Heart right ventricle (tissue), 16 donors: Measurements from ENCODE around the gene ZFAND6. TPM values are rescaled to one million over a fixed set of nuclear protein-coding genes. Genes with fewer than 3 reads are reported as not detected.

Source experiments
- ATAC-seq, 8 donors: fragments of 200-7000 bp; cut with Tn5 transposase; one replicate each; pipeline ENCODE4 v1.9.1; 2020; ENCODE audit warnings: mild to moderate bottlenecking in 8 of 8, moderate library complexity in 8 of 8, moderate number of reproducible peaks in 1 of 8
- DNase-seq, 2 donors: peaks; one replicate each; pipeline ENCODE4 v3.0.0-alpha.2; 2020
- H3K27ac ChIP-seq, 10 donors: fragments of 200-600 bp; sonication (generic) in 2 of 10; one replicate each; pipeline versions ENCODE4 v1.5.0 to v1.8.0; 2020 to 2022; ENCODE audit warnings: mild to moderate bottlenecking in 3 of 10
- H3K27me3 ChIP-seq, 7 donors: fragments of 200-600 bp; one replicate each; pipeline ENCODE4 v1.8.0; 2021 to 2022; ENCODE audit warnings: mild to moderate bottlenecking in 2 of 7
- H3K36me3 ChIP-seq, 9 donors: fragments of 200-600 bp; sonication (generic) in 1 of 9; one replicate each; pipeline versions ENCODE4 v1.5.0 to v1.8.0; 2020 to 2022; ENCODE audit warnings: mild to moderate bottlenecking in 2 of 9
- H3K4me1 ChIP-seq, 9 donors: fragments of 200-600 bp; sonication (generic) in 1 of 9; one replicate each; pipeline versions ENCODE4 v1.5.0 to v1.8.0; 2020 to 2022; ENCODE audit warnings: mild to moderate bottlenecking in 4 of 9
- H3K4me3 ChIP-seq, 10 donors: fragments of 200-600 bp; sonication (generic) in 2 of 10; one replicate each; pipeline versions ENCODE4 v1.5.0 to v1.8.0; 2020 to 2022; ENCODE audit warnings: mild to moderate bottlenecking in 7 of 10, moderate library complexity in 2 of 10
- H3K9me3 ChIP-seq, 11 donors: fragments of 200-600 bp in 10 of 11; sonication (generic) in 2 of 11; one replicate each; pipeline versions ENCODE4 v1.5.0 to v1.8.0; 2013 to 2022; ENCODE audit warnings: mild to moderate bottlenecking in 2 of 11, control low read depth in 1 of 11, moderate library complexity in 1 of 11
- WGBS, 2 donors: extraction: QIAGEN DNeasy Blood & Tissue Kit; methylation state at CpG; one replicate each; pipeline ENCODE4 v1.1.7; 2013; ENCODE audit warnings: inconsistent platforms in 1 of 2; 5-methylcytosine and 5-hydroxymethylcytosine counted together
- intact Hi-C, 10 donors: fragments of 100-400 bp; cut with DNase I; formaldehyde crosslinking; loops; one replicate each; pipeline versions ENCODE4 v1.11.1 to v1.14.2; 2022
- polyA plus RNA-seq, 2 donors: library from polyadenylated mRNA; stranded (reverse); fragments of 200-250 nt; gene quantifications; one replicate each; pipeline ENCODE4 v1.2.3, GENCODE V29; 2013
- total RNA-seq, 10 donors: library from RNA; stranded (reverse); fragmentation: NEBNext Ultra II Directional in 3 of 10; extraction: Animal tissue kit (Norgen Biotek cat#: 25700) in 3 of 10; gene quantifications; one replicate each; pipeline versions ENCODE4 v1.2.1 to v1.2.4, GENCODE V29; 2021 to 2023
- TF ChIP-seq, protein P1 (sequence below), 9 donors: fragments of 200-600 bp; sonication (generic) in 2 of 9; IDR thresholded peaks; one replicate each; pipeline versions ENCODE4 v1.5.0 to v1.8.0; 2021 to 2022; ENCODE audit warnings: antibody characterized with exemption in 9 of 9, mild to moderate bottlenecking in 5 of 9, moderate library complexity in 1 of 9
- donor health status: Arrhythmogenic right ventricular cardiomyopathy.
- donor health status: ischemic (EF 13 %, LVEDD 7.1; RV severe dilation, severe dysfunction).
- donor health status: healthy with polysubstance abuse.
- donor health status: DM: no; HTN: yes; CAD: no.
- donor health status: DM: no; HTN: no; CAD: no.
- donor health status: ischemic (EF 25% LVEDD 6.9; RV normal size, moderate dysfunction).
- donor health status: ischemic (EF 25% LVEDD 5.7; RV mildly dilated, moderate dysfunction).
- donor health status: healthy.
- donor health status: DM: yes; HTN: yes; CAD: no.
- donor health status: Ischemic cardiomyopathy.
- donor health status: ischemic (EF 35%, LVEDD 5.7; RV mildly dilated, moderate dysfunction).
- donor health status: nonischemic (EF 11% LVEDD 7.7; RV severe dilation, severe dysfunction).
- donor health status: DM: yes; HTN: yes; CAD: no.
- donor health status: PGD.
- donor health status: ischemic (EF 29% LVEDD 5.4; RV normal size, mild dysfunction).
- donor health status: nonischemic (EF 23%, LVEDD 6.1; RV moderate dilation, normal function).

Gene ZFAND6
- total and polyA plus RNA-seq, 12 donors: 34.5 to 89.5 (median 72.7) TPM

DNA sequence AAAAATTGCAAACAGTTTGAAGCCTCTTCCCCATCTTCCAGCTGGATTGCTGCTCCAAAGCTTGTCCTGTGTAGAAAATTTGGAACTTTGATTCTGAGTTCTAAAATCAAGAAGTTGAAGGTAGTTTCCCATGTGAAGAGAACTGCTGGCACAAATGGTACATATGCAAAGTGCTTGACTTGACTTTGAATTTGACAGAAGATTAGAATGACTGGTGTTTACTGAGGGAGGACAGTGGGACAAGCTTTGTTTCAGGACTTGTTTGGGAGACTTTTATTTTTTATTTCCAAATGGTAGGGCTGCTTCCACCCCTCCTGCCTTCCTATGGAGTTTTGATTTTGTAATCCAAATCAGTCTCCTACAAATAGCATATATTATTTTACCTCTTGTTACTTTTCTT lies 7.4 kb downstream of the ZFAND6 start:
- ATAC-seq: no peak
- H3K4me3 ChIP-seq: no peak overlapping the region
- no peaks in the 10 kb centered on the region for H3K9me3 ChIP-seq
- no peaks in the 10 kb centered on the region for H3K27me3 ChIP-seq
- no peak overlapping the region for H3K27ac ChIP-seq
- no peak for DNase-seq
- H3K4me1 ChIP-seq: peaks cover 3 to 48% (median 28%) of the 10 kb centered on the region in 9 donors
- TF ChIP-seq, protein P1, sequence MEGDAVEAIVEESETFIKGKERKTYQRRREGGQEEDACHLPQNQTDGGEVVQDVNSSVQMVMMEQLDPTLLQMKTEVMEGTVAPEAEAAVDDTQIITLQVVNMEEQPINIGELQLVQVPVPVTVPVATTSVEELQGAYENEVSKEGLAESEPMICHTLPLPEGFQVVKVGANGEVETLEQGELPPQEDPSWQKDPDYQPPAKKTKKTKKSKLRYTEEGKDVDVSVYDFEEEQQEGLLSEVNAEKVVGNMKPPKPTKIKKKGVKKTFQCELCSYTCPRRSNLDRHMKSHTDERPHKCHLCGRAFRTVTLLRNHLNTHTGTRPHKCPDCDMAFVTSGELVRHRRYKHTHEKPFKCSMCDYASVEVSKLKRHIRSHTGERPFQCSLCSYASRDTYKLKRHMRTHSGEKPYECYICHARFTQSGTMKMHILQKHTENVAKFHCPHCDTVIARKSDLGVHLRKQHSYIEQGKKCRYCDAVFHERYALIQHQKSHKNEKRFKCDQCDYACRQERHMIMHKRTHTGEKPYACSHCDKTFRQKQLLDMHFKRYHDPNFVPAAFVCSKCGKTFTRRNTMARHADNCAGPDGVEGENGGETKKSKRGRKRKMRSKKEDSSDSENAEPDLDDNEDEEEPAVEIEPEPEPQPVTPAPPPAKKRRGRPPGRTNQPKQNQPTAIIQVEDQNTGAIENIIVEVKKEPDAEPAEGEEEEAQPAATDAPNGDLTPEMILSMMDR (IDR thresholded peaks at IDR 0.05): no peak
- intact Hi-C loops: loop anchor here in 1 of 10 donors (5.0 kb wide), 1 partner anchor 85 kb away; the partner anchor contains the start of gene FAH
- no peaks in the 10 kb centered on the region for H3K36me3 ChIP-seq

DNA sequence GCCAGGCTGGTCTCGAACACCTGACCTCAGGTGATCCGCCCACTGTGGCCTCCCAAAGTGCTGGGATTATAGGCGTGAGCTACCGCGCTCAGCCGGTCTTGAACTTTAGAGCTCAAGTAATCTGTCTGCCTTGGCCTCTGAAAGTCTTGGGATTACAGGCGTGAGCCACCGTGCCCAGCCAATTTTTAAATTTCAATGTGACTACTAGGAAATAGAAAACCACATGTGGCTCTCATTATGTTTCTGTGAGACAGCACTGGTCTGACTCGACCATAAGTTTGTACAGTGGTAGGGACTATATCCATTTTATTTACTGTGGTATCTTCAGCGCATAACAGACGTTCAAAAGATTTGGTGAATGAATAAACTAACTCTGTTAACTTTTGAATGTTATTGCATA lies 9.1 kb downstream of the ZFAND6 start:
- ATAC-seq (no peak), DNase-seq (no peak)
- TF ChIP-seq, protein P1 (IDR thresholded peaks at IDR 0.05): no peak
- WGBS, 2 donors: 83 to 84% methylated on average over 11 of the region's 11 CpGs
- H3K27ac ChIP-seq: no peak overlapping the region
- no peaks in the 10 kb centered on the region for H3K9me3 ChIP-seq
- no peaks in the 10 kb centered on the region for H3K36me3 ChIP-seq
- no peaks in the 10 kb centered on the region for H3K27me3 ChIP-seq
- H3K4me1 ChIP-seq: peaks cover 0 to 52% (median 35%) of the 10 kb centered on the region in 9 donors
- H3K4me3 ChIP-seq: no peak overlapping the region
- intact Hi-C loops: loop anchor here in 1 of 10 donors (5.0 kb wide), 1 partner anchor 84 kb away; the partner anchor contains the start of gene FAH

DNA sequence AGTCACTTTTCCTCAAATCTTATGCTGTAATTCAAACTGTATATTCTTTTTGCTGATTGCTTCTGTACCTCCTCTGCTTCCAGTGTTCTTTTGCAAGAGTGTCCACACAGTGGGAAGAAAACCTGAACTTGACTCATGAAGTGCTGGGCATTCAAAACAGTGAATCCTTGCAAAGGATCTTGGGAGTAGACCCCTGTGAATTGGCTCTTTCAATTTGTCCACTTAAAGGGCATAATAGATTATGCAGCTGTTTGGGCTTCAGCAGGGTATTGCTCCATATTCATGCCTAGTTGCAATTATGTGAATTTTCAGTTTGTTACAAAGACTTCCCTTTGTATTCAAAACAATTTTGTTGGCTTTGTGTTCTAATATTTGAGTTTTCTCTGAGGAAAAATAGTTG lies 11.4 kb downstream of the ZFAND6 start:
- intact Hi-C loops: loop anchor here in 2 of 10 donors (5.0 kb wide), 2 partner anchors 81 to 149 kb away; partner anchors contain the start of gene FAH (in 1 of the 2)
- Histone ChIP-seq H3K27me3 (no peaks in the 10 kb centered on the region), H3K9me3 (no peaks in the 10 kb centered on the region), H3K4me1 (peaks cover 0 to 69% (median 43%) of the 10 kb centered on the region in 9 donors), H3K4me3 (no peak overlapping the region), H3K27ac (no peak overlapping the region), H3K36me3 (no peaks in the 10 kb centered on the region)
- peak in 1 of 8 donors; percentile 12 for ATAC-seq
- TF ChIP-seq, protein P1 (IDR thresholded peaks at IDR 0.05): no peak
- no peak for DNase-seq

DNA sequence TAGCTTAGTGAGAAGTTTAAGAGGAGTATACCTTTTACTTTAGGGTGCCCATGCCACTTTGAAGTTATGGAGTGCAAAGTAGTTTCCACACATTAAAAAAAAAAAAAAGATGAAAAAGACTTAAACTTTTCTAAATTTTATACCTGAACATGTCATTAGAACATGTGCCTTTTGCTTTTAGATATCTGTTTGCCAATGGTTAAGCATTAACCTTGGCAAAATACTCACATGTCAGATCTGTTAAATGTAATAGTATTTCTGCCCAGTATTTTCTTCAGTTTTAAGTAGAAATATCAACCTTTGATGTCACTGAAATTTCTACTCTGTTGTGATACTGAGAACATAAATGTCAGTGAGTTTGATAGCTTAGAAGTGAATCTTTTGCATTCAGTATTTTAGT lies 12.2 kb downstream of the ZFAND6 start:
- intact Hi-C loops: loop anchor here in 2 of 10 donors (5.0 kb wide), 2 partner anchors 81 to 149 kb away; partner anchors contain the start of gene FAH (in 1 of the 2)
- ATAC-seq: no peak
- peaks cover 0 to 77% (median 44%) of the 10 kb centered on the region in 9 donors for H3K4me1 ChIP-seq

More for the DNA sequence above, 12.2 kb downstream of the ZFAND6 start:
- no peak for DNase-seq
- Histone ChIP-seq H3K27me3 (no peaks in the 10 kb centered on the region), H3K27ac (peak overlapping the region in 2 of 10 donors; percentile 29 to 56), H3K9me3 (no peaks in the 10 kb centered on the region), H3K36me3 (no peaks in the 10 kb centered on the region), H3K4me3 (peak overlapping the region in 6 of 10 donors; percentile 51 to 60 (median 53))
- TF ChIP-seq, protein P1 (IDR thresholded peaks at IDR 0.05): no peak
